ENCODE data around the gene CACNB2.

DNA sequence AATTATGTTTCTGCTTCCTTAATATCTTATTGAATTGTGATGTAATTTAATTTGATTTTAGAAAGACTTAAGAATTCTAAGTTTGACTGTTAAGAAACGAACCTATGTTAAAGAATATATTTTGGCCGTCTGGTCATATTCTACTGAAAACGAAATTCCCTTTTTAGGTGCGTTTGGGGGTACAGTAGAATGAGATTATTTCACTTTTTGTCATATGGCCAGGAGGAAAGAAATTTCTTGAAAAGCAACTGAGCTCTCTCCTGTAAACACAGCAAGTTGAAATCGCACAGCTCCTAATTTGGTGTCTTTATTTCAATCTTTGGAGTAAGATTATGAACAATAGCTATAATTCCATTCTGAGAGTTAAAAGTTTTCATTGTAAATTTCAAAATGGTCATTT, 227.6 kb downstream of the CACNB2 start:
- no peak for TF ChIP-seq POLR2A (IDR thresholded peaks at IDR 0.05)
- no peak for TF ChIP-seq CTCF (IDR thresholded peaks at IDR 0.05)
